C4-2B (cell line): ENCODE measurements around the gene SMARCD2.
"Not testable (repeated sequence)": the region's sequence is repeated elsewhere in the genome, so short reads cannot be mapped to it uniquely, and the experiment has no call there.

Experiments used
- CTCF ChIP-seq: fragments of 450-650 bp; conservative IDR thresholded peaks from 2 replicates; pipeline ENCODE4 v1.5.1; 2017; ENCODE audit warnings: mild to moderate bottlenecking
- ZFX ChIP-seq: fragments of 450-650 bp; IDR thresholded peaks from 2 replicates; pipeline ENCODE4 v1.6.1; 2017

GRCh38 chr17:63881337-63881736 is 38.9 kb upstream of the SMARCD2 start:
- not testable (repeated sequence) for TF ChIP-seq CTCF, ZFX
